GM12878 (cell line): ENCODE data around the gene ARID1A.

Source experiments
- MXI1 ChIP-seq: fragments of 150-350 bp; IDR thresholded peaks from 2 replicates; pipeline ENCODE4 v1.6.1; 2011; ENCODE audit warnings: low read depth, mild to moderate bottlenecking, inconsistent platforms, low read length, improper control_type of control experiment
- TBL1XR1 ChIP-seq: IDR thresholded peaks from 2 replicates; pipeline ENCODE4 v1.6.1; 2012; ENCODE audit warnings: low read depth, low read length, improper control_type of control experiment
- ZNF24 ChIP-seq: fragments of 450-650 bp; IDR thresholded peaks from 2 replicates; pipeline ENCODE4 v1.6.1; 2017; ENCODE audit warnings: antibody characterized with exemption, mild to moderate bottlenecking
- TF ChIP-seq, protein P1 (sequence below): fragments of 450-650 bp; IDR thresholded peaks from 2 replicates; pipeline ENCODE4 v1.6.1; 2017; ENCODE audit warnings: mild to moderate bottlenecking, moderate library complexity

DNA sequence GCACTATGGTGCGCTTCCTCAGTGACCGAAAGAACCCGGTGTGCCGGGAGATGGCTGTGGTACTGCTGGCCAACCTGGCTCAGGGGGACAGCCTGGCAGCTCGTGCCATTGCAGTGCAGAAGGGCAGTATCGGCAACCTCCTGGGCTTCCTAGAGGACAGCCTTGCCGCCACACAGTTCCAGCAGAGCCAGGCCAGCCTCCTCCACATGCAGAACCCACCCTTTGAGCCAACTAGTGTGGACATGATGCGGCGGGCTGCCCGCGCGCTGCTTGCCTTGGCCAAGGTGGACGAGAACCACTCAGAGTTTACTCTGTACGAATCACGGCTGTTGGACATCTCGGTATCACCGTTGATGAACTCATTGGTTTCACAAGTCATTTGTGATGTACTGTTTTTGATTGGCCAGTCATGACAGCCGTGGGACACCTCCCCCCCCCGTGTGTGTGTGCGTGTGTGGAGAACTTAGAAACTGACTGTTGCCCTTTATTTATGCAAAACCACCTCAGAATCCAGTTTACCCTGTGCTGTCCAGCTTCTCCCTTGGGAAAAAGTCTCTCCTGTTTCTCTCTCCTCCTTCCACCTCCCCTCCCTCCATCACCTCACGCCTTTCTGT lies 84.6 kb downstream of the ARID1A start:
- no peak for TF ChIP-seq ZNF24
- no peak for TF ChIP-seq MXI1
- no peak for TF ChIP-seq TBL1XR1
- TF ChIP-seq, protein P1, sequence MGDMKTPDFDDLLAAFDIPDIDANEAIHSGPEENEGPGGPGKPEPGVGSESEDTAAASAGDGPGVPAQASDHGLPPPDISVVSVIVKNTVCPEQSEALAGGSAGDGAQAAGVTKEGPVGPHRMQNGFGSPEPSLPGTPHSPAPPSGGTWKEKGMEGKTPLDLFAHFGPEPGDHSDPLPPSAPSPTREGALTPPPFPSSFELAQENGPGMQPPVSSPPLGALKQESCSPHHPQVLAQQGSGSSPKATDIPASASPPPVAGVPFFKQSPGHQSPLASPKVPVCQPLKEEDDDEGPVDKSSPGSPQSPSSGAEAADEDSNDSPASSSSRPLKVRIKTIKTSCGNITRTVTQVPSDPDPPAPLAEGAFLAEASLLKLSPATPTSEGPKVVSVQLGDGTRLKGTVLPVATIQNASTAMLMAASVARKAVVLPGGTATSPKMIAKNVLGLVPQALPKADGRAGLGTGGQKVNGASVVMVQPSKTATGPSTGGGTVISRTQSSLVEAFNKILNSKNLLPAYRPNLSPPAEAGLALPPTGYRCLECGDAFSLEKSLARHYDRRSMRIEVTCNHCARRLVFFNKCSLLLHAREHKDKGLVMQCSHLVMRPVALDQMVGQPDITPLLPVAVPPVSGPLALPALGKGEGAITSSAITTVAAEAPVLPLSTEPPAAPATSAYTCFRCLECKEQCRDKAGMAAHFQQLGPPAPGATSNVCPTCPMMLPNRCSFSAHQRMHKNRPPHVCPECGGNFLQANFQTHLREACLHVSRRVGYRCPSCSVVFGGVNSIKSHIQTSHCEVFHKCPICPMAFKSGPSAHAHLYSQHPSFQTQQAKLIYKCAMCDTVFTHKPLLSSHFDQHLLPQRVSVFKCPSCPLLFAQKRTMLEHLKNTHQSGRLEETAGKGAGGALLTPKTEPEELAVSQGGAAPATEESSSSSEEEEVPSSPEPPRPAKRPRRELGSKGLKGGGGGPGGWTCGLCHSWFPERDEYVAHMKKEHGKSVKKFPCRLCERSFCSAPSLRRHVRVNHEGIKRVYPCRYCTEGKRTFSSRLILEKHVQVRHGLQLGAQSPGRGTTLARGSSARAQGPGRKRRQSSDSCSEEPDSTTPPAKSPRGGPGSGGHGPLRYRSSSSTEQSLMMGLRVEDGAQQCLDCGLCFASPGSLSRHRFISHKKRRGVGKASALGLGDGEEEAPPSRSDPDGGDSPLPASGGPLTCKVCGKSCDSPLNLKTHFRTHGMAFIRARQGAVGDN, result no peak
